ENCODE measurements around the gene CERK.

Gene CERK

DNA sequence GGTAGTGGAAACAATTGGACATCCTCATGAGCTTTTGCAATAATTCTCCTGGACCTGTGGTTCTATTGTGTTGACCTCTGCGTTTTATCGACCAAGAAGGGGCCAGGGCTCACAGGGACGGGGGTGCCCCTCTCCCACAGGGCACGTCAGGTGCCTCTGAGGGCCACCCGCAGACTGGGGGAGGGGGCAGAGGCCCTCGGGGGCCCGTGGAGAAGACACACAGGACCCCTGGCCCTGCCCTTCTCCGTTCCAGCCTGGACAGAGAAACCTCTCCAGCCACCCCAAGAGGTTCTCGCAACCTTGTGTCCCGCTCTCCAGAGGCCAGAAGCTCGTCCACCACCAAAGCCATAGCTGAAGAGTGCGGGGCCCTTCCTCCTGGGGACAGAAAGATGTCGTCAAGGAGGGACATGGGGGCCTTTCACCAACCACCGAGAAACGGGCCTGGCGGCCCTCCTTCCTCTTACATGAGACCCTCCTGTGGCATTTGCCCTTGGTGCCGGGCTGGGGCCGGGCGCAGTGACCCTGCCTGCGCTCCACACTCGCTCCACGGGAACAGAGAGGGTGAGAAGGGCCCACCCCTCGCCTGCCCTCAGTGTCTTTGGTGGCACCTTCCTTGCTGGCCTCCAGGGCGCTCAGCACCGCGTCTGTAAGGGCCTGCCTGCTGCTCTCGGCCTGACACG, 60.6 kb downstream of the CERK start:
- DNase-seq (ENCODE audit: low read depth) = no peak

GRCh38 chr22:46676881-46677280, 61.2 kb downstream of the CERK start:
- DNase-seq (ENCODE audit: low read depth) = no peak

DNA sequence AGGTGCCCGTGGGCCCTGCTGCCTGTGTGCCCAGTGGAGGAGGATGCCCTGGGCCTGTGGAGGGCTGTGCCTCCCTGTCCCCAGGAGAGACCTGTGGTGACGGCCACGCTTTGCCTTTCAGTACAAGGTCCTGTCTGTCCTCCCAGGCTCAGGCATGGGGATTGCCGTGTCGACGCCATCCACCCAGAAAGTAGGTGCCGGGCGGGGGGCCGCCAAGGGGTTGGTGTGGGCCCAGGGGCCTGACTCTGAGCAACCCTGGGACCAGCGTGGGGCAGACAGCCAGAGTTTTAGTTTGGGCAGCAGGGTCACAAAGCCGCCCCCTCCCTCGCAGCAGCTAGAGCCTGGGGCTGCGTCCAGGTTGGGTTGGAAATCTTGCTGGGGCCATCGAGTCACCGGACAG, 61.6 kb downstream of the CERK start:
- no peak for DNase-seq (ENCODE audit: low read depth)

GRCh38 chr22:46675938-46676337, 62.1 kb downstream of the CERK start:
- no peak for DNase-seq (ENCODE audit: low read depth)

DNA sequence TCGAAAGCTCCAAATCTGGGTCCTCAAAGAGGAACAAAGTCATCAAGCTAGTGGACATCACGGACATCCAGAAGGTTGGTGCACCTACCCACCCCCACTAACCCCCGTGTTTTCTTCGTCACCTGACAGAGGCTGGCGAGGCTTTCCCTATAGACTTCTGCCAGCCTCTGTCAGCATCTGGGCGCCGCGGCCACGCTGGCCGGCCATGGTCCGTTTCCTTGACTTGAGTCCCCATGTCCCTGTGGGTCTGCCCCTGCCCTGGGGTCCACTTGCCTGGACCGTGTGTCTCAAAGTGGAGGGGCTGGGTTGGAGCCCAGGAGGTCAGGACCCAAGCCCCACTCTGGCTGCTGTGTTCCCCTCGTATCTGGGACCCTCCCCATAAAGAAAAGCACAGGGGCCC, 62.6 kb downstream of the CERK start:
- DNase-seq (ENCODE audit: low read depth) = no peak

DNA sequence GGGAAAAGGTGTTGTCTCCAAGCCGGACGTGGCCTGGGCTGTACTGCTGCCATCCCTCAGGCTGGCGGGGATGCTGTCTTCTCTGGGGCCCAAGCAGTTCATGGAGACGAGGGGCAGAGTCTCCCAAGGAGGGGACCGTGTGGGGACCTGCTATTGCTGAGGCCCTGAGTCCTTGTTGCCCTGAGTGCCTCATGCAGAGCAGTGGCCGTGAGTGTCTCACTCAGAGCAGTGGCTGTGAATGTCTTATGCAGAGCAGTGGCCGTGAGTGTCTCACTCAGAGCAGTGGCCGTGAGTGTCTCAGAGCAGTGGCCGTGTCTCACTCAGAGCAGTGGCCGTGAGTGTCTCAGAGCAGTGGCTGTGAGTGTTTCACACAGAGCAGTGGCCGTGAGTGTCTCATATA, 63.1 kb downstream of the CERK start:
- no peak for DNase-seq (ENCODE audit: low read depth)

DNA sequence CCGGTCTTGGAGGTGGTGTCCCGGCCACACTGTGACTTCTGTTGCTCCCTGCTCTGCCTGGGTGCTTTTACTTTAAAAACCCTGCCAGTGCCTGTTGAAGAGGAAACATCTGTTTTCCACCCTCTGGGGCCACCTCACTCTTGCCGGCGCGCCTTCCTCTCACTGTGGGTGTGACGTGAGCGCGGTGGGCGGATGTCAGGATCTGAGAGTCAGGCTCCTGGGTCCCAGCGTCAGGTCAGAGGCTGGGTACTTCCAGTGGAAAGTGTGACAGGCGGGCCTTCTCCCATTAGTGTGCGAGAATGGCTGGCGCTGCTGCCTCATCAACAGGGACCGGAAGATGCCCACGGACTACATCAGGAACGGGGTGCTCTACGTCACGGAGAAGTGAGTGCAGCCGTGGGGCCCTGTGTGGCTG, 63.7 kb downstream of the CERK start:
- DNase-seq (ENCODE audit: low read depth) = peak; percentile 93

DNA sequence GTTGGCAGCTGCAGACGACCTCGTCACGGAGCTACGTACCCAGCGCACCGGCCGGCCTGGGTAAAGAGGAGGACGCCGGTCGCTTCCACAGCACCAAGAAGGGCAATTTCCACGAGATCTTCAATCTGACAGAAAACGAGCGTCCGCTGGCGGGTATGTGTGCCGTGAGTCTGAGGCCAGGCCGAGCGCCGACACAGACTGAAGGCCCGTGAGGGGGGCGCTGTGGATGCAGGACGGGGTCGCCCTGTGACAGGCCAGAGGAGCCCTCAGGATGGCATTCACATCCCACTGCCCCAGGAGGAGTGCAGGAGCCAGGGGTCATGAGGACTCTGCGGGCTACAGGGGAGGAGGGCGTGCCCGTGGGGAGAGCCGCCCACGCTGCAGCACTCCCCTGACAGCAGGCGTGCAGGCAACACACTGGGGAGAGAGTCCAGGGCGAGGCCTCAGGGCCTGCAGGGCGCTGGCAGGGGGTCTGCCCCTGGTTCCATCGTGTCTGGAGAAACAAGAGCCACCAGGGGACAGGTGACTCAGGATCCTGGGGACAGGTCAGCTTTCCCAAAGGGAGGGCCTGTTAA, 64.3 kb downstream of the CERK start:
- peak; percentile 17 for DNase-seq (ENCODE audit: low read depth)

- DNase-seq (ENCODE audit: low read depth) = no peak
Measured at GRCh38 chr22:46673205-46673604, 64.8 kb downstream of the CERK start.

- no peak for DNase-seq (ENCODE audit: low read depth)
Measured at GRCh38 chr22:46672731-46673130, 65.3 kb downstream of the CERK start.

- no peak for DNase-seq (ENCODE audit: low read depth)
Measured at GRCh38 chr22:46671824-46672432, 66.1 kb downstream of the CERK start.

- no peak for DNase-seq (ENCODE audit: low read depth)
Measured at GRCh38 chr22:46669201-46669600, 68.9 kb downstream of the CERK start.

DNA sequence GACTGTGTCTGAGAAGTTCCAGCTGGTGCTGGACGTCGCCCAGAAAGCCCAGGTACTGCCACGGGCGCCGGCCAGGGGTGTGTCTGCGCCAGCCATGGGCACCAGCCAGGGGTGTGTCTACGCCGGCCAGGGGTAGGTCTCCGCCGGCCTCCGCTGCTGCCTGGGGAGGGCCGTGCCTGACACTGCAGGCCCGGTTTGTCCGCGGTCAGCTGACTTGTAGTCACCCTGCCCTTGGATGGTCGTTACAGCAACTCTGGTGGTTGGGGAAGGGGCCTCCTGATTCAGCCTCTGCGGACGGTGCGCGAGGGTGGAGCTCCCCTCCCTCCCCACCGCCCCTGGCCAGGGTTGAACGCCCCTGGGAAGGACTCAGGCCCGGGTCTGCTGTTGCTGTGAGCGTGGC, 69.9 kb downstream of the CERK start:
- no peak for DNase-seq (ENCODE audit: low read depth)

- DNase-seq (ENCODE audit: low read depth) = no peak
Measured at GRCh38 chr22:46667245-46667623, 70.8 kb downstream of the CERK start.

DNA sequence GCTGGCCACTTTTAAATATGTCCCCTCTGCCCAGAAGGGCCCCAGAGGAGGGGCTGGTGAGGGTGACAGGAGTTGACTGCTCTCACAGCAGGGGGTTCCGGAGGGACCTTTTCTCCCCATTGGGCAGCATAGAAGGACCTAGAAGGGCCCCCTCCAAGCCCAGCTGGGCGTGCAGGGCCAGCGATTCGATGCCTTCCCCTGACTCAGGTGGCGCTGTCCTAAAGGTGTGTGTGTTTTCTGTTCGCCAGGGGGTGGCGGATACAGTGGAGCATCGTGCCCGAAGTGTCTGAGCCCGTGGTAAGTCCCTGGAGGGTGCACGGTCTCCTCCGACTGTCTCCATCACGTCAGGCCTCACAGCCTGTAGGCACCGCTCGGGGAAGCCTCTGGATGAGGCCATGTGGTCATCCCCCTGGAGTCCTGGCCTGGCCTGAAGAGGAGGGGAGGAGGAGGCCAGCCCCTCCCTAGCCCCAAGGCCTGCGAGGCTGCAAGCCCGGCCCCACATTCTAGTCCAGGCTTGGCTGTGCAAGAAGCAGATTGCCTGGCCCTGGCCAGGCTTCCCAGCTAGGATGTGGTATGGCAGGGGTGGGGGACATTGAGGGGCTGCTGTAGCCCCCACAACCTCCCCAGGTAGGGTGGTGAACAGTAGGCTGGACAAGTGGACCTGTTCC, 71.3 kb downstream of the CERK start:
- no peak for DNase-seq (ENCODE audit: low read depth)

GRCh38 chr22:46665751-46666280, 72.2 kb downstream of the CERK start:
- no peak for DNase-seq (ENCODE audit: low read depth)

- DNase-seq (ENCODE audit: low read depth) = no peak
Measured at GRCh38 chr22:46665151-46665695, 72.8 kb downstream of the CERK start.

DNA sequence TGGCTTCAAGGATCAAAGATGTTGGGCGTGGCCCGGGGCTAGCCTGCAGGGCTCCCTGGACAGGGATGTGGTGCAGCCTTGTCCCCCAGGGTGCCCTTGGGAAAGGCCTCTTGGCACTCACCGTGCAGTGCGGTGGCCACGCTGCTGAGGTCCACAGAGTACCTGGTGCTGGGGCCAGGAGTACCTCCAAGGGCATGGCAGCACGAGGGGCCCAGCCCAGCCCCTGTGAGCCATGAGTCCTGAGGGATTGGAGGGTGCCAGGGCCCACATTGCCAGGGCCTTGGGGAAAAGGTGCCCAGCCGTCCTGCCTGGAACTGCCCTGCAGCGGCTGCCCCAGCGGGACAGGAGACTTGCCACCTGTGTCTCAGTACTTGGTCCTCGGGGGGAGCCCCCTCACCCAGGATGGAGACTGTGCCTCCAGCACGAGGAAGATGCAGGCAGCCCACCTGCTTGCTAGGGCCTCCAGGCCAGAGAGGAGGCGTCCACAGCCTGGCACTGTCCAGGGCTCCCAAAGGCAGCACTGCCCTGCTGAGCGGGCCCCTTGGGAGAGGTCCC, 73.7 kb downstream of the CERK start:
- no peak for DNase-seq (ENCODE audit: low read depth)

DNA sequence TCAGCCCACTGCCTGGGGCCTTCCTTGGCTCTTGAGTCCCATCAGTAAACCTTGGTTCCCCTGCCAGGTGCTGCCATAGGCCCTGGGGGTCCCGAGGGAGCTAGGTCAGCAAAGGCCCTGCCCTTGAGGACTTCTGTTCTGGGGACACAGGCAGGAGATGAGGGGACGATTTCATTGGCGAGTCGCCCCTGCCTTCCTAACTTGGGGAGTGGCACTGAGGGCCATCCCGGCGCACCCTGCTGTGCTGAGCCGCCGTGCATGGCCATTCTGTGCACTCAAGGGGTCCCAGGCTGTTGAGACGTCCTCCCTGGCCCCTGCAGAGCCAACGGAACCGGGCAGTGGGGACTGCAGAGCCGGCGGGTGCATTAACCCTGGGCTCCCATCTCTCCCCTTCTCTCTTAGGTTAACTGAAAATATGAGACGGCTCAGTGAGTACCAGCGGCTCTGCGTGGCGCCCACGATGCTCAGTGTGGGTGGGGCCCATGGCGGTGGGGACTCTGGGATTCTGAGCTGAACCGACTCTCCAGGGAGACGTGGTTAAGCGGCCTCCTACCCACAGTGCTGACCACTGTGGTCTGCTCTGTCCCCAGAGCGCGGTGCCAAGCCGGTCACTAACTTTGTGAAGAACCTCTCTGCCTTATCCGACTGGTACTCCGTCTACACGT, 74.5 kb downstream of the CERK start:
- DNase-seq (ENCODE audit: low read depth) = no peak

- DNase-seq (ENCODE audit: low read depth) = no peak
Measured at GRCh38 chr22:46663001-46663400, 75.1 kb downstream of the CERK start.

- DNase-seq (ENCODE audit: low read depth) = no peak
Measured at GRCh38 chr22:46662226-46662625, 75.8 kb downstream of the CERK start.

Measured in activated T-cell treated with anti-CD3 and anti-CD28 coated beads for 24 hours (primary cell).